ENCODE data around the gene SH3TC1. TPM values are rescaled to one million over a fixed set of nuclear protein-coding genes. Genes with fewer than 3 reads are reported as not detected.

SH3TC1 gene
- polyA plus RNA-seq, 1 experiment, result 1.2 TPM

GRCh38 chr4:8224267-8224974 lies 25.3 kb downstream of the SH3TC1 start:
- TF ChIP-seq CTCF (IDR thresholded peaks at IDR 0.05; ENCODE audit: insufficient read depth, low read depth, low read length), result no peak
- Histone ChIP-seq H3K4me3 (ENCODE audit: low read depth, low read length) (no peak overlapping the region), H3K36me3 (ENCODE audit: control insufficient read depth, insufficient read depth, low read length) (no peaks in the 10 kb centered on the region; the same call in none of the 2 replicates), H3K27me3 (ENCODE audit: control insufficient read depth, insufficient read depth, low read length) (peaks cover 1% of the 10 kb centered on the region; the same call in 1 of the 2 replicates)
- CTCF ChIA-PET, result interaction anchor here (0.6 to 6.0 kb wide), 4 partner anchors 14 to 210 kb away, joined by 3 to 23 read pairs (median 4); no protein-coding TSS in a partner anchor
- POLR2A ChIA-PET, result no interaction called here
- DNase-seq (ENCODE audit: low read depth), result no peak

- ChIA-PET CTCF (interaction anchor here (0.8 to 6.0 kb wide), 4 partner anchors 10 to 49 kb away, joined by 4 to 23 read pairs (median 4); no protein-coding TSS in a partner anchor), POLR2A (no interaction called here)
- no peak overlapping the region for H3K4me3 ChIP-seq (ENCODE audit: low read depth, low read length)
- peaks cover 1% of the 10 kb centered on the region; the same call in 1 of the 2 replicates for H3K27me3 ChIP-seq (ENCODE audit: control insufficient read depth, insufficient read depth, low read length)
- TF ChIP-seq CTCF (IDR thresholded peaks at IDR 0.05; ENCODE audit: insufficient read depth, low read depth, low read length), result no peak
- DNase-seq (ENCODE audit: low read depth), result no peak
- H3K36me3 ChIP-seq (ENCODE audit: control insufficient read depth, insufficient read depth, low read length), result no peaks in the 10 kb centered on the region; the same call in none of the 2 replicates
Observed at GRCh38 chr4:8224975-8225625, 26.0 kb downstream of the SH3TC1 start.

GRCh38 chr4:8225706-8226443 lies 26.8 kb downstream of the SH3TC1 start:
- no peak overlapping the region for H3K4me3 ChIP-seq (ENCODE audit: low read depth, low read length)
- TF ChIP-seq CTCF (IDR thresholded peaks at IDR 0.05; ENCODE audit: insufficient read depth, low read depth, low read length), result no peak
- H3K36me3 ChIP-seq (ENCODE audit: control insufficient read depth, insufficient read depth, low read length), result no peaks in the 10 kb centered on the region; the same call in none of the 2 replicates
- peaks cover 1% of the 10 kb centered on the region; the same call in 1 of the 2 replicates for H3K27me3 ChIP-seq (ENCODE audit: control insufficient read depth, insufficient read depth, low read length)
- ChIA-PET CTCF (interaction anchor here (0.6 to 6.0 kb wide), 5 partner anchors 10 to 1047 kb away, joined by 3 to 23 read pairs (median 4); no protein-coding TSS in a partner anchor), POLR2A (no interaction called here)
- DNase-seq (ENCODE audit: low read depth), result no peak

GRCh38 chr4:8227201-8227770 lies 28.2 kb downstream of the SH3TC1 start:
- no peaks in the 10 kb centered on the region; the same call in none of the 2 replicates for H3K36me3 ChIP-seq (ENCODE audit: control insufficient read depth, insufficient read depth, low read length)
- H3K27me3 ChIP-seq (ENCODE audit: control insufficient read depth, insufficient read depth, low read length), result peaks cover 1% of the 10 kb centered on the region; the same call in 1 of the 2 replicates
- TF ChIP-seq CTCF (IDR thresholded peaks at IDR 0.05; ENCODE audit: insufficient read depth, low read depth, low read length), result no peak
- DNase-seq (ENCODE audit: low read depth), result no peak
- POLR2A ChIA-PET, result no interaction called here
- no peak overlapping the region for H3K4me3 ChIP-seq (ENCODE audit: low read depth, low read length)
- CTCF ChIA-PET, result interaction anchor here (1.2 to 6.0 kb wide), 3 partner anchors 10 to 51 kb away, joined by 3 to 23 read pairs (median 3); no protein-coding TSS in a partner anchor

Data from BJ (cell line).